Neuronal stem cell (in vitro differentiated cells): ENCODE results near the gene GRN. TPM values are rescaled to one million over a fixed set of nuclear protein-coding genes. Genes with fewer than 3 reads are reported as not detected.

Experiments
- DNase-seq: peaks from one replicate; pipeline ENCODE4 v3.0.0-alpha.2; 2013; ENCODE audit warnings: low spot score
- H2AFZ ChIP-seq: one replicate; pipeline ENCODE4 v1.6.1; 2013; ENCODE audit warnings: mild to moderate bottlenecking, low read length, inconsistent platforms
- H2AK5ac ChIP-seq: 2 replicates; pipeline ENCODE4 v1.6.1; 2013; ENCODE audit warnings: low read depth, mild to moderate bottlenecking, inconsistent platforms, low read length, moderate library complexity, mixed read lengths
- H2BK120ac ChIP-seq: 2 replicates; pipeline ENCODE4 v1.6.1; 2013; ENCODE audit warnings: low read depth, mild to moderate bottlenecking, inconsistent platforms, low read length, moderate library complexity, mixed read lengths
- H2BK12ac ChIP-seq: one replicate; pipeline ENCODE4 v1.6.1; 2013; ENCODE audit warnings: low read length, inconsistent platforms
- H2BK15ac ChIP-seq: 2 replicates; pipeline ENCODE4 v1.6.1; 2013; ENCODE audit warnings: mild to moderate bottlenecking, low read length, inconsistent platforms, mixed read lengths
- H2BK5ac ChIP-seq: one replicate; pipeline ENCODE4 v1.6.1; 2013; ENCODE audit warnings: inconsistent platforms, mild to moderate bottlenecking, low read length, moderate library complexity
- H3K14ac ChIP-seq: one replicate; pipeline ENCODE4 v1.6.1; 2013; ENCODE audit warnings: low read length, inconsistent platforms
- H3K18ac ChIP-seq: 2 replicates; pipeline ENCODE4 v1.6.1; 2013; ENCODE audit warnings: low read length, inconsistent platforms
- H3K23ac ChIP-seq: 2 replicates; pipeline ENCODE4 v1.6.1; 2013; ENCODE audit warnings: low read depth, mild to moderate bottlenecking, mixed read lengths, low read length, inconsistent platforms; ENCODE audit not compliant: poor library complexity
- H3K27ac ChIP-seq: replicated peaks from 3 replicates; pipeline ENCODE4 v1.5.1; 2013; ENCODE audit warnings: low read length, inconsistent platforms
- H3K27me3 ChIP-seq, 3 experiments: 2 replicates each; pipeline ENCODE4 v1.6.1; 2013; ENCODE audit warnings: low read length in 3 of 3, mild to moderate bottlenecking in 2 of 3, inconsistent platforms in 1 of 3, low read depth in 1 of 3, mixed read lengths in 1 of 3, moderate library complexity in 1 of 3; ENCODE audit not compliant: control insufficient read depth in 3 of 3, insufficient read depth in 3 of 3
- H3K36me3 ChIP-seq, 2 donors: replicated peaks in 1 of 2; 2 replicates each; pipeline ENCODE4 v1.6.1; 2013; ENCODE audit warnings: low read length in 2 of 2; ENCODE audit not compliant: control insufficient read depth in 2 of 2, insufficient read depth in 2 of 2
- H3K4ac ChIP-seq: 2 replicates; pipeline ENCODE4 v1.6.1; 2013; ENCODE audit warnings: inconsistent platforms, mild to moderate bottlenecking, low read length, moderate library complexity
- H3K4me1 ChIP-seq, 2 donors: 1 replicate in 1 of 2; 2 replicates in 1 of 2; pipeline ENCODE4 v1.6.1; 2013; ENCODE audit warnings: low read length in 2 of 2, low read depth in 1 of 2; ENCODE audit not compliant: control insufficient read depth in 2 of 2, insufficient read depth in 1 of 2
- H3K4me2 ChIP-seq: one replicate; pipeline ENCODE4 v1.6.1; 2013; ENCODE audit warnings: mild to moderate bottlenecking, low read length, inconsistent platforms; ENCODE audit not compliant: insufficient read depth, poor library complexity, severe bottlenecking
- H3K4me3 ChIP-seq, 2 donors: 2 replicates each; pipeline ENCODE4 v1.5.1; 2013; ENCODE audit warnings: low read length in 2 of 2, mild to moderate bottlenecking in 2 of 2, inconsistent platforms in 1 of 2, moderate library complexity in 1 of 2
- H3K79me1 ChIP-seq: one replicate; pipeline ENCODE4 v1.6.1; 2013; ENCODE audit warnings: low read depth, mild to moderate bottlenecking, inconsistent platforms, low read length, moderate library complexity
- H3K9ac ChIP-seq: one replicate; pipeline ENCODE4 v1.6.1; 2013; ENCODE audit warnings: mild to moderate bottlenecking, low read depth, low read length, inconsistent platforms; ENCODE audit not compliant: poor library complexity
- H3K9me3 ChIP-seq, 2 donors: replicated peaks in 1 of 2; 2 replicates each; pipeline versions ENCODE3 to v1.6.1; 2013; ENCODE audit warnings: low read length in 2 of 2, mild to moderate bottlenecking in 2 of 2, inconsistent platforms in 1 of 2, low read depth in 1 of 2, mixed read lengths in 1 of 2, moderate library complexity in 1 of 2; ENCODE audit not compliant: control insufficient read depth in 2 of 2, insufficient read depth in 1 of 2
- H4K8ac ChIP-seq: one replicate; pipeline ENCODE4 v1.6.1; 2013; ENCODE audit warnings: low read depth, mild to moderate bottlenecking, inconsistent platforms, low read length, moderate library complexity
- H4K91ac ChIP-seq: one replicate; pipeline ENCODE4 v1.6.1; 2013; ENCODE audit warnings: low read length, low read depth, mild to moderate bottlenecking, inconsistent platforms; ENCODE audit not compliant: poor library complexity
- WGBS, 2 donors: extraction: QIAGEN DNeasy Blood & Tissue Kit; methylation state at CpG; one replicate each; pipeline ENCODE4 v1.1.7; 2013; ENCODE audit warnings: missing lambda C conversion rate in 2 of 2, mixed read lengths in 1 of 2; ENCODE audit not compliant: insufficient read length in 2 of 2, insufficient replicate concordance in 1 of 2; ENCODE audit errors: extremely low coverage in 2 of 2; 5-methylcytosine and 5-hydroxymethylcytosine counted together
- polyA plus RNA-seq, 2 experiments: library from polyadenylated mRNA; stranded (reverse); fragments of 200-250 nt; gene quantifications; one replicate each; pipeline ENCODE4 v1.2.3, GENCODE V29; 2013

The GRN gene
- polyA plus RNA-seq (2013, experiment 1 of 2) = 54.1 TPM
- polyA plus RNA-seq (2013, experiment 2 of 2) = 53.7 TPM

DNA sequence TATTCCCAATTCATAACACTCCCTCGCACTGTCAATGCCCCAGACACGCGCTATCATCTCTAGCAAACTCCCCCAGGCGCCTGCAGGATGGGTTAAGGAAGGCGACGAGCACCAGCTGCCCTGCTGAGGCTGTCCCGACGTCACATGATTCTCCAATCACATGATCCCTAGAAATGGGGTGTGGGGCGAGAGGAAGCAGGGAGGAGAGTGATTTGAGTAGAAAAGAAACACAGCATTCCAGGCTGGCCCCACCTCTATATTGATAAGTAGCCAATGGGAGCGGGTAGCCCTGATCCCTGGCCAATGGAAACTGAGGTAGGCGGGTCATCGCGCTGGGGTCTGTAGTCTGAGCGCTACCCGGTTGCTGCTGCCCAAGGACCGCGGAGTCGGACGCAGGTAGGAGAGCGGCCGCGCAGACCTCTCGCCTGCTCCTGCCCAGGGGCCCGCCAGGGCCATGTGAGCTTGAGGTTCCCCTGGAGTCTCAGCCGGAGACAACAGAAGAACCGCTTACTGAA, at the start of gene GRN:
Gene GRN (plus strand): TSS at position 364 of the 515 bp plus-strand sequence. CDS start 3,863 bp downstream, outside the sequence.
- Histone ChIP-seq H3K27ac (no peak within 1 kb of the TSS), H4K8ac (no peak within 1 kb of the TSS)

DNA sequence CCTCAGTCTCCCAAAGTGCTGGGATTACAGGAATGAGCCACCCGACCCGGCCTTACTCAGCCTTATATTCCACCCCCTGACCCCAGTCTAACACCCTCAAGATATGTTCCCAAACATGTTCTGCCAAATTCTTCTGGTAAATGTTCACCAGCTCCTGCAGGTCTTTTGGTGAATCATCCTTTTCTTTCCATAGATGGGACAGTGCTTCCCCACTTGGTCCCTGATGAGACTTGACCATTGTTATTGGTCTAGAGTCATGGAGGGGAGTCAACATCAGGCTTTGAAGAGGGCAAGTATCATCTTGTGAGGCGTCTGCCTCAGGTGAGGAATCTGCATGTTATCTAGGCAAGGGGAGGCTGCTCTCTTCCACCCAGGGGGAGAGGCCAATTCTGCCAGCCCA, 47.1 kb upstream of the GRN start:
- Histone ChIP-seq H2BK15ac (no peak overlapping the region), H3K27me3 (peaks cover 0 to 28% (median 0%) of the 10 kb centered on the region in 3 experiments), H2BK5ac (no peak overlapping the region), H3K9me3 (no peaks in the 10 kb centered on the region), H3K27ac (no peak overlapping the region), H2AK5ac (no peak overlapping the region), H3K79me1 (no peaks in the 10 kb centered on the region), H4K91ac (no peak overlapping the region), H3K14ac (no peak overlapping the region), H3K4me2 (no peak overlapping the region), H2BK12ac (no peak overlapping the region), H4K8ac (no peak overlapping the region), H3K36me3 (no peaks in the 10 kb centered on the region), H2AFZ (no peak overlapping the region), H3K4ac (no peak overlapping the region), H3K23ac (no peak overlapping the region), H3K18ac (no peak overlapping the region), H3K4me1 (no peaks in the 10 kb centered on the region), H2BK120ac (no peak overlapping the region), H3K9ac (no peak overlapping the region), H3K4me3 (no peak overlapping the region)
- WGBS, 2 donors = no CpG with 5 or more reads among the region's 3 CpGs
- no peak for DNase-seq

More for the DNA sequence above, at the start of gene GRN:
- peak within 1 kb of the TSS; percentile 73 to 85 for H3K4me3 ChIP-seq
- H3K9me3 ChIP-seq = peaks cover 0 to 1% of the 10 kb centered on the region in 2 donors
- H3K14ac ChIP-seq = no peak within 1 kb of the TSS
- WGBS, 2 donors = no CpG with 5 or more reads among the region's 26 CpGs
- no peak within 1 kb of the TSS for H3K4ac ChIP-seq
- H4K91ac ChIP-seq = no peak within 1 kb of the TSS
- peak within 1 kb of the TSS; percentile 85 for H3K4me2 ChIP-seq
- H2BK5ac ChIP-seq = no peak within 1 kb of the TSS
- peak within 1 kb of the TSS; percentile 75 for H3K9ac ChIP-seq
- DNase-seq = peak; percentile 98
- peak within 1 kb of the TSS; percentile 88 for H2AFZ ChIP-seq
- H2BK12ac ChIP-seq = no peak within 1 kb of the TSS
- H3K36me3 ChIP-seq = peaks cover 2 to 3% of the 10 kb centered on the region in 2 donors
- H3K79me1 ChIP-seq = no peaks in the 10 kb centered on the region
- peak within 1 kb of the TSS; percentile 67 for H3K18ac ChIP-seq
- H2AK5ac ChIP-seq = no peak within 1 kb of the TSS
- no peak within 1 kb of the TSS for H2BK120ac ChIP-seq
- peaks cover 0 to 4% of the 10 kb centered on the region in 2 donors for H3K4me1 ChIP-seq
- peaks cover 0 to 2% (median 0%) of the 10 kb centered on the region in 3 experiments for H3K27me3 ChIP-seq
- peak within 1 kb of the TSS; percentile 19 for H2BK15ac ChIP-seq
- H3K23ac ChIP-seq = peak within 1 kb of the TSS; percentile 68

DNA sequence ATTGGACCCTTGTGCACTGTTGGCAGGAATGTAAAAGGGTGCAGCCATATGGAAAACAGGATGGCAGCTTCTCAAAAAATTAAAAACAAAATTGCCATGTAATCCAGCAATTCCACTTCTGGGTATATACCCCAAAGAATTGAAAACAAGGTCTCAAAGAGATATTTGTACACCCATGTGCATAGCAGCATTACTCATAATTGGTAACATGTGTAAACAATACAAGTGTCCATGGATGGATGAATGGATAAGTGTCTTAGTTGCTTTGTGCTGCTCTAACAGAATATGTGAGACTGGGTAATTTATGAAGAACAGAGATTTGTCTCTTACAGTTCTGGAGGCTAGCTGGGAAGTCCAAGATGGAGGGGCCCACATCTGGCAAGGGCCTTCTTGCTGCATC, 40.5 kb upstream of the GRN start:
- no peaks in the 10 kb centered on the region for H3K9me3 ChIP-seq
- H3K79me1 ChIP-seq = no peaks in the 10 kb centered on the region
- no peak for DNase-seq

DNA sequence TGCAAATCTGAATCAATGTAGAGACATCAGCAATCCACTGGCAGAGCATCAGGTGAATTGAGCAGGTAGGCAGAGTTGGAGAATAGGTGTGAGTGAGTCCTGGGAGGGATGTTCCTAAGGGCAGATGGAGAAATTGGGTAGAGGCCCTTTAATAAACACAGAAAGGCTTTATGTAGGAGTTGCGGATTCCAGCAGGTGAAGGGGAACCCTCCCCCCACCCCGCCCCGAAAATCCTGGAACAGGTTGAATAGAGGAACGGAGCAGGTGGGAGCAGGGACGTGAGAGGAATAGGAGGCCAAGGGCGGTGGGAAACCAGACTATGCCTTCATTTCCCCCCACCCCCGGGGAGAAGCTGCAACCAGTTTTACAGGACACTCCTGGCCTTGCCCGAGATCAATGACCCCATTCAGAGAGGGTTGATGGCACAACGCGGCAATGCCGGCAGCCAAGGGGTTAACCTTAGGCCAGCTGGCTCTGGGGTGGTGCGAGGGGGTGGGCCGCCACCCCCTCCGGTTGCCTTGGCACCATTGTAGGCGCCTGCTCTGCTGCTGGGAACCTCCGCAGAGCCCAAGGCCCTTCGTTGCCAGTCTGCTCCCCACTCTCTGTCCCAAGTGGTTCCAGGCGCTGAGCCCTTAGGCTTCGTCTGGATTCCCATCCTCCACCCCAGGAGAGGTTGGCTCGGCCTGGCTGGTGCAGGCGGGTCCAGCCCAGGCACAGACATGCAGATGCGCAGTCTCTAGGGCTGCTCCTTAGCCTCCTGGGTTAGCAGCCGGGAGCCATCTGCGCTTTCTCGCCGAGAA, 37.5 kb upstream of the GRN start:
- no peak overlapping the region for H3K14ac ChIP-seq
- no peak for DNase-seq
- H3K4me2 ChIP-seq = peak overlapping the region; percentile 80
- H3K18ac ChIP-seq = peak overlapping the region; percentile 9
- peak overlapping the region; percentile 88 for H2AFZ ChIP-seq
- H3K27ac ChIP-seq = peak overlapping the region; percentile 45
- H3K79me1 ChIP-seq = peaks cover 2% of the 10 kb centered on the region
- peak overlapping the region; percentile 60 for H3K9ac ChIP-seq
- H3K4ac ChIP-seq = no peak overlapping the region
- no peak overlapping the region for H4K91ac ChIP-seq
- no peaks in the 10 kb centered on the region for H3K9me3 ChIP-seq
- no peaks in the 10 kb centered on the region for H3K36me3 ChIP-seq
- peaks cover 0 to 42% (median 3%) of the 10 kb centered on the region in 3 experiments for H3K27me3 ChIP-seq
- H2BK5ac ChIP-seq = no peak overlapping the region
- H2BK15ac ChIP-seq = no peak overlapping the region
- peaks cover 8 to 9% of the 10 kb centered on the region in 2 donors for H3K4me1 ChIP-seq
- H3K4me3 ChIP-seq = peak overlapping the region; percentile 47 to 74
- no peak overlapping the region for H2BK120ac ChIP-seq
- H3K23ac ChIP-seq = no peak overlapping the region
- no peak overlapping the region for H2BK12ac ChIP-seq
- no peak overlapping the region for H4K8ac ChIP-seq
- no peak overlapping the region for H2AK5ac ChIP-seq
- no CpG with 5 or more reads among the region's 26 CpGs for WGBS, 2 donors

More for the DNA sequence above, 40.5 kb upstream of the GRN start:
- H2BK120ac ChIP-seq = no peak overlapping the region
- H3K23ac ChIP-seq = no peak overlapping the region
- H2BK5ac ChIP-seq = no peak overlapping the region
- no peak overlapping the region for H3K18ac ChIP-seq
- H3K4me2 ChIP-seq = no peak overlapping the region
- no peaks in the 10 kb centered on the region for H3K36me3 ChIP-seq
- H3K9ac ChIP-seq = no peak overlapping the region
- no peak overlapping the region for H4K8ac ChIP-seq
- H3K4ac ChIP-seq = no peak overlapping the region
- peaks cover 0 to 25% (median under 1%) of the 10 kb centered on the region in 3 experiments for H3K27me3 ChIP-seq
- no peak overlapping the region for H2AFZ ChIP-seq
- H2BK15ac ChIP-seq = no peak overlapping the region
- no peak overlapping the region for H2AK5ac ChIP-seq
- no peak overlapping the region for H4K91ac ChIP-seq
- no peak overlapping the region for H2BK12ac ChIP-seq
- no peak overlapping the region for H3K14ac ChIP-seq
- H3K27ac ChIP-seq = no peak overlapping the region
- no peak overlapping the region for H3K4me3 ChIP-seq
- H3K4me1 ChIP-seq = peaks cover 8 to 9% of the 10 kb centered on the region in 2 donors
